Muscle of leg (tissue), 11 donors: ENCODE measurements around the gene MINDY4. TPM values are rescaled to one million over a fixed set of nuclear protein-coding genes. Genes with fewer than 3 reads are reported as not detected.

Experiments used
- DNase-seq: peaks from one replicate; pipeline ENCODE4 v3.0.0; 2013
- H3K27ac ChIP-seq: one replicate; pipeline ENCODE4 v1.5.1; 2013; ENCODE audit warnings: mild to moderate bottlenecking, low read length, control low read depth
- H3K27me3 ChIP-seq: one replicate; pipeline ENCODE4 v1.6.1; 2013; ENCODE audit warnings: low read length; ENCODE audit not compliant: control insufficient read depth, insufficient read depth
- H3K36me3 ChIP-seq: one replicate; pipeline ENCODE4 v1.6.1; 2013; ENCODE audit warnings: low read length; ENCODE audit not compliant: control insufficient read depth, insufficient read depth
- H3K4me1 ChIP-seq: one replicate; pipeline ENCODE4 v1.6.1; 2013; ENCODE audit warnings: low read length; ENCODE audit not compliant: control insufficient read depth, insufficient read depth
- H3K4me3 ChIP-seq: one replicate; pipeline ENCODE4 v1.5.1; 2013; ENCODE audit warnings: low read length, control low read depth
- H3K9me3 ChIP-seq: replicated peaks from 2 replicates; pipeline ENCODE4 v1.6.1; 2013; ENCODE audit warnings: low read depth, low read length; ENCODE audit not compliant: control insufficient read depth
- WGBS: methylation state at CpG from one replicate; pipeline ENCODE4 v1.1.5; 2013; ENCODE audit warnings: missing lambda C conversion rate; ENCODE audit not compliant: insufficient coverage; 5-methylcytosine and 5-hydroxymethylcytosine counted together
- polyA plus RNA-seq, 8 donors: library from polyadenylated mRNA; unstranded; fragments of 120-200 nt; gene quantifications; one replicate each; pipeline versions ENCODE4 v1.2.1 to v1.2.3, GENCODE V29; 2013; ENCODE audit warnings: inconsistent platforms in 1 of 8, low replicate concordance in 1 of 8; ENCODE audit not compliant: insufficient read length in 8 of 8, insufficient read depth in 1 of 8
- total RNA-seq: library from RNA; stranded (reverse); fragments of 120-200 nt; gene quantifications from one replicate; pipeline ENCODE4 v1.2.4, GENCODE V29; 2013

The MINDY4 gene
- total and polyA plus RNA-seq, 9 donors: 4.0 to 6.6 (median 5.7) TPM

DNA sequence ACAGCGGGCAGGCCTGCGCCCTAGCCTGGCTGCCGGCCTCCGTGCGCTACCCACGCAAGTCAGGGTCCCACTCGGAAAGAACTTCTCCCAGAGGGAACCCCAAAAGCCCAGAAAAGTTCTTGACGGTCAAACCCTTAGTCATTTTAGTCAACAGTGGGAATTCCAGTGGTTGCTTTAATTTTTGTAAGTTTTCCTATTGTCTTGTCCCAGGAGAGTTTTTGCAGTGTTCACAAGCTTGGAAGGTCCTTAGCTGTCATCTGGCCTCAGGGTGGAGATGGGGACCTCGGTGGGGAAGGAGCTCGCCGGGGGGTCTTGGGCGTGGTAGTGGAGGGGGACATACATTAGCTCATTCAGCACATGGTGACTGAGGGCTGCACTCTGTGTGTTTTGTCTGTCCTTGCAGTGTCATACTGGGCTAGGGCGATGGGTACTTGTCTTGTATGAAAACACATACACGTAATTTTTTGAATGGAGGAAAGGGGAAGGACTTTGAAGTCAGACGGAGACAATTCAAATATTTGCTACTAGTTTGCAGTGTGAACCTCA is 736 bp downstream of the MINDY4 start:
- H3K9me3 ChIP-seq: no peaks in the 10 kb centered on the region
- H3K4me3 ChIP-seq: peak overlapping the region; percentile 65
- no peaks in the 10 kb centered on the region for H3K36me3 ChIP-seq
- WGBS: 0% methylated on average over 7 of the region's 15 CpGs
- H3K27me3 ChIP-seq: no peaks in the 10 kb centered on the region
- H3K27ac ChIP-seq: peak overlapping the region; percentile 38
- DNase-seq: peak; percentile 48
- H3K4me1 ChIP-seq: peaks cover 11% of the 10 kb centered on the region

DNA sequence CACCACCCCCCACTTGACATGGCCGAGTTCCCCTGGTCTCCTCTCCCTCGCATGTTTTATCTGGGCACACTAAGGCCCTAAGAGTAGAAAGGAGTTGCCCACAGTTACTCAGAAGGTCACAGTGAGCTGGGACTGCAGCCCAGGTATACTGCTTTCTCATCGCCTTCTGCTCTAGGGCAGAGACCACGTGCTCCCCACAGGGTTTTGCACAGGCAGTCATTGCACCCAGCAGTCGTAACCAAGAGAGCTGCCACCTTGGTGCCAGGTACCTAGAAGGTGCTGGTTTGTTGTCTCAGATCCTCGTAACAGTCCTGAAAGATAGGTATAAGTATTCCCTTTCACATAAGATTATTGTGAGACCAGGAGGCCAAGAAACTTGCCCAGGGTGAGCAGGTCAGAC is 1.8 kb downstream of the MINDY4 start:
- 88% methylated on average over 5 of the region's 6 CpGs for WGBS
- H3K27ac ChIP-seq: no peak overlapping the region

GRCh38 chr7:30775992-30776391 is 4.8 kb downstream of the MINDY4 start:
- H3K9me3 ChIP-seq: no peaks in the 10 kb centered on the region
- peaks cover 4% of the 10 kb centered on the region for H3K36me3 ChIP-seq
- no peaks in the 10 kb centered on the region for H3K27me3 ChIP-seq
- no peak for DNase-seq
- no peak overlapping the region for H3K27ac ChIP-seq
- peaks cover 11% of the 10 kb centered on the region for H3K4me1 ChIP-seq
- H3K4me3 ChIP-seq: no peak overlapping the region

More for the DNA sequence above, 1.8 kb downstream of the MINDY4 start:
- DNase-seq: no peak
- H3K27me3 ChIP-seq: no peaks in the 10 kb centered on the region
- no peaks in the 10 kb centered on the region for H3K9me3 ChIP-seq
- H3K4me1 ChIP-seq: peaks cover 11% of the 10 kb centered on the region
- no peaks in the 10 kb centered on the region for H3K36me3 ChIP-seq
- no peak overlapping the region for H3K4me3 ChIP-seq

DNA sequence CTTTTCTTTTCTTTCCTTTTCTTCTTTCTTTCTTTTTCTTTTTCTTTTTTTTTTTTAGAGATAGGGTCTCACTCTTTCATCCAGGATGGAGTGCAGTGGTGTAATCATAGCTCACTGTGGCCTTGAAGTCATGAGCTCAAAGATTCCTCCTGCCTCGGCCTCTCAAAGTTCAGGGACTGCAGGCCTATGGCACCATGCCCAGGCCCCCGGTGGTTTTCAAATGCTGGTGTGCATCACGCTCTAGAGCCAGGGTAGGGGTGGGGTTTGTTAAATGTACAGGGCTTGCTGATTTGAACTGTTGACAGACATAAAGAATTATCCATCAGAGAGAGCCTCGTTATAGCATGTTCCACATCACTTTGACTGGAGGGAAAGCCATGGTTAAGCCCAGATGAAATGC is 5.8 kb downstream of the MINDY4 start:
- H3K36me3 ChIP-seq: peaks cover 4% of the 10 kb centered on the region
- no peak overlapping the region for H3K27ac ChIP-seq
- peaks cover 8% of the 10 kb centered on the region for H3K4me1 ChIP-seq
- no peak for DNase-seq
- WGBS: 85% methylated on average over 3 of the region's 4 CpGs
- no peaks in the 10 kb centered on the region for H3K9me3 ChIP-seq
- no peaks in the 10 kb centered on the region for H3K27me3 ChIP-seq
- no peak overlapping the region for H3K4me3 ChIP-seq

DNA sequence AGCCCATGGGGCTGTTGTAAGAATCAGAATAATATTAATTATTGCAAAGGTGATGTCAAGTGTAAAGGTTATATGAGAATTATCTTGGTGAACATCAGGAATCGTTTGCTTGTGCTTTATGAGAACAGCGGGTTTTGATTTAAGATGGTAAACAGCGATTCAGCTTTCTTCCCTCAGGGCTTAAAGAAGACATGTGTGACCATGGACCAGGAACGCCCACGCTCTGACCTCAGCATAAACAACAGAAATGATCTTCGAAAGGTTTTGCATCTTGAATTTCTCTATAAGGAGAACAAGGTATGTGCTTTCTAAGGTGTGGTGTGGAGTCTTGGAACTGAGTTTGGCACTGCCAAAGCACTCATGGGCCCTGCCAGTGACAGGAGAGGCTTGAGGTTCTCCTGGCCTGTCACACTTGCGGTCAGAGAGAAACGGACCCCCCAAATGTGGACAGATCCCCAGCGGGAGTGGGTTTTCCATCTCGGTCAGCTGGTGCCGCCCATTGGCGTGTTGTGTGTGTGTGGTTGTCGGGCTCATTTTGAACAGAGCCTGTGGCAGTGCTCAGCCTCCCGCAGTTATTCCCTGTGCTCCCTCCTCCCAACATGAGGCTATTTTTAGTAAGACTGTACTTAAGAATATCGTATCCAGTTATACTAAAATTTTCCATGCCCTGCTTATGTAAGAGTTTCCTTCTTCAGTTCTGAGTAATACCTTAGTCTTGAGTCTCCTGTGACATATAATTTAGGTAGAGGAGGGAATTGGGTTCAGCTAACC is 7.2 kb downstream of the MINDY4 start:
- H3K27ac ChIP-seq: peak overlapping the region; percentile 52
- WGBS: 81% methylated on average over 6 of the region's 15 CpGs
- peak; percentile 78 for DNase-seq
- H3K4me1 ChIP-seq: peaks cover 4% of the 10 kb centered on the region
- peaks cover 13% of the 10 kb centered on the region for H3K36me3 ChIP-seq
- no peak overlapping the region for H3K4me3 ChIP-seq
- H3K27me3 ChIP-seq: no peaks in the 10 kb centered on the region
- no peaks in the 10 kb centered on the region for H3K9me3 ChIP-seq

GRCh38 chr7:30779574-30779973 is 8.4 kb downstream of the MINDY4 start:
- Histone ChIP-seq H3K9me3 (no peaks in the 10 kb centered on the region), H3K36me3 (peaks cover 17% of the 10 kb centered on the region), H3K27me3 (no peaks in the 10 kb centered on the region), H3K27ac (no peak overlapping the region), H3K4me1 (peaks cover 4% of the 10 kb centered on the region), H3K4me3 (no peak overlapping the region)
- DNase-seq: no peak
- no CpG with 5 or more reads among the region's 5 CpGs for WGBS

GRCh38 chr7:30780941-30781340 is 9.7 kb downstream of the MINDY4 start:
- H3K36me3 ChIP-seq: peaks cover 24% of the 10 kb centered on the region
- no peaks in the 10 kb centered on the region for H3K27me3 ChIP-seq
- 76% methylated on average over 4 of the region's 4 CpGs for WGBS
- H3K4me1 ChIP-seq: peaks cover 4% of the 10 kb centered on the region
- H3K27ac ChIP-seq: no peak overlapping the region
- H3K4me3 ChIP-seq: no peak overlapping the region
- H3K9me3 ChIP-seq: no peaks in the 10 kb centered on the region
- no peak for DNase-seq

- H3K4me1 ChIP-seq: peaks cover 4% of the 10 kb centered on the region
- no peaks in the 10 kb centered on the region for H3K27me3 ChIP-seq
- DNase-seq: no peak
- H3K9me3 ChIP-seq: no peaks in the 10 kb centered on the region
- H3K36me3 ChIP-seq: peaks cover 37% of the 10 kb centered on the region
- H3K4me3 ChIP-seq: no peak overlapping the region
- no peak overlapping the region for H3K27ac ChIP-seq
Measured at GRCh38 chr7:30782690-30783089, 11.5 kb downstream of the MINDY4 start.

DNA sequence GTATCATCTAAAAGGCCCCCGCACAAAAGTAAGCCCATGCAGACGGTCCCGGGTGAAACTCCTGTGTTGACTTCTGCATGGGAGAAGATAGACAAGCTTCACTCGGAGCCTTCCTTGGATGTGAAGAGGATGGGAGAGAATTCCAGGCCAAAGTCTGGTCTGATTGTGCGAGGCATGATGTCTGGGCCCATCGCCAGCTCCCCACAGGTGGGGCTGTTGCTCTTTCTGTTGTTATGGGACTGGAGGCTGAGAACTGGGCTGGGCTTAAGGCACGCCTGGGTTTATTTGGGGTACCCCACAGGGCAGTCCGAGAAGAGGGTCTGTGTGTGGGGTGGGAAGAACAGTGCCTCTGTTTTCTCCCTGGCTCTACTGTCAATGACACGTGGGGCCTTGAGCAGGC is 14.6 kb downstream of the MINDY4 start:
- no peak for DNase-seq
- Histone ChIP-seq H3K9me3 (no peaks in the 10 kb centered on the region), H3K27me3 (no peaks in the 10 kb centered on the region), H3K4me1 (no peaks in the 10 kb centered on the region), H3K4me3 (no peak overlapping the region), H3K36me3 (peaks cover 33% of the 10 kb centered on the region), H3K27ac (no peak overlapping the region)
- WGBS: 91% methylated on average over 8 of the region's 9 CpGs

GRCh38 chr7:30787486-30787885 is 16.3 kb downstream of the MINDY4 start:
- Histone ChIP-seq H3K27me3 (no peaks in the 10 kb centered on the region), H3K9me3 (no peaks in the 10 kb centered on the region), H3K27ac (no peak overlapping the region), H3K4me3 (no peak overlapping the region), H3K36me3 (peaks cover 40% of the 10 kb centered on the region), H3K4me1 (no peaks in the 10 kb centered on the region)
- no CpG with 5 or more reads among the region's 1 CpG for WGBS
- no peak for DNase-seq
